Fibroblast of villous mesenchyme (primary cell): Measurements from ENCODE around the gene KCND1. TPM values are rescaled to one million over a fixed set of nuclear protein-coding genes. Genes with fewer than 3 reads are reported as not detected.
A peak's percentile ranks its signal among the peaks of the same experiment; 100 is the strongest.

Source experiments
- DNase-seq: peaks from one replicate; pipeline ENCODE4 v3.0.0-alpha.2; 2010; ENCODE audit warnings: low read depth
- H3K4me3 ChIP-seq: 2 replicates; pipeline ENCODE4 v1.5.1; 2011; ENCODE audit warnings: low read depth, mild to moderate bottlenecking, low read length
- total RNA-seq: library from RNA; depleted of rRNA; stranded (reverse); fragments of >200 nt; gene quantifications from 2 replicates; pipeline ENCODE4 v1.2.3, GENCODE V29; 2012
- TF ChIP-seq, protein P1 (sequence below): IDR thresholded peaks from 2 replicates; pipeline ENCODE4 v1.5.1; 2012; ENCODE audit warnings: low read depth, mild to moderate bottlenecking, low read length; ENCODE audit not compliant: insufficient read depth

Gene KCND1
- total RNA-seq, 1 donor, result 2.6 TPM

DNA sequence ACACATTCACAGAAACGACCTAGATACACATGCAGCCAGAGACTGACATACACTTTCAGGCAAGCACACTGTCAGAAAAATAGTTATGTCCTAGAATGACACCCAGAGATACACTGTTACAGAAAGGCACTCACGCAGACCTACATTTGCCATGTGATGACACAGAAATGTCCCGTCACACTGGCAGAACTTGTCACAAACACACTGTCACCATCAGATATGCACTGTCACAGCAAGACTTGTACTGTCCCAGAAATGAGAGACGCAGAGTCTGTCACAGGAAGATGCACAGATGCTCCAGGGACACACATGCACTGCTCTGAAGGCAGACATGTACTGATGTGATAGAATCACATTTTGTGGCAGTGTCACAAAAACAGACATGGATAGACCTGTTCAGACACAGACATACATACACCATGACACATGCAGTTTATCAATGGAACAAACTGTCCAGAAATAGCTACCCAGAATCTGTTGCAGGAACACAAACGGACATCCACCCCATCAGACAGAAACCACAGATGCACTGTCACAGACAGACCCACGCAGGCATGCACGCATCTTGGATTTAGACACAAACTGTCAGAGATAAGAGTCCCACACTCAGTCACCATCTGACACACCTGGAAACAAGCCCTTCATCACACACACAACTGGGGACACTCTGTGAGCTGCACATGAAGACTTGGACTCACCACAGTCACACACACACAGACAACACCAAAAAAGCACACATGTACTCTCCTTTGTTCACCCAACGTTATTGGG is 51.5 kb downstream of the KCND1 start:
- TF ChIP-seq, protein P1, sequence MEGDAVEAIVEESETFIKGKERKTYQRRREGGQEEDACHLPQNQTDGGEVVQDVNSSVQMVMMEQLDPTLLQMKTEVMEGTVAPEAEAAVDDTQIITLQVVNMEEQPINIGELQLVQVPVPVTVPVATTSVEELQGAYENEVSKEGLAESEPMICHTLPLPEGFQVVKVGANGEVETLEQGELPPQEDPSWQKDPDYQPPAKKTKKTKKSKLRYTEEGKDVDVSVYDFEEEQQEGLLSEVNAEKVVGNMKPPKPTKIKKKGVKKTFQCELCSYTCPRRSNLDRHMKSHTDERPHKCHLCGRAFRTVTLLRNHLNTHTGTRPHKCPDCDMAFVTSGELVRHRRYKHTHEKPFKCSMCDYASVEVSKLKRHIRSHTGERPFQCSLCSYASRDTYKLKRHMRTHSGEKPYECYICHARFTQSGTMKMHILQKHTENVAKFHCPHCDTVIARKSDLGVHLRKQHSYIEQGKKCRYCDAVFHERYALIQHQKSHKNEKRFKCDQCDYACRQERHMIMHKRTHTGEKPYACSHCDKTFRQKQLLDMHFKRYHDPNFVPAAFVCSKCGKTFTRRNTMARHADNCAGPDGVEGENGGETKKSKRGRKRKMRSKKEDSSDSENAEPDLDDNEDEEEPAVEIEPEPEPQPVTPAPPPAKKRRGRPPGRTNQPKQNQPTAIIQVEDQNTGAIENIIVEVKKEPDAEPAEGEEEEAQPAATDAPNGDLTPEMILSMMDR, result no peak
- no peak overlapping the region for H3K4me3 ChIP-seq
- no peak for DNase-seq

DNA sequence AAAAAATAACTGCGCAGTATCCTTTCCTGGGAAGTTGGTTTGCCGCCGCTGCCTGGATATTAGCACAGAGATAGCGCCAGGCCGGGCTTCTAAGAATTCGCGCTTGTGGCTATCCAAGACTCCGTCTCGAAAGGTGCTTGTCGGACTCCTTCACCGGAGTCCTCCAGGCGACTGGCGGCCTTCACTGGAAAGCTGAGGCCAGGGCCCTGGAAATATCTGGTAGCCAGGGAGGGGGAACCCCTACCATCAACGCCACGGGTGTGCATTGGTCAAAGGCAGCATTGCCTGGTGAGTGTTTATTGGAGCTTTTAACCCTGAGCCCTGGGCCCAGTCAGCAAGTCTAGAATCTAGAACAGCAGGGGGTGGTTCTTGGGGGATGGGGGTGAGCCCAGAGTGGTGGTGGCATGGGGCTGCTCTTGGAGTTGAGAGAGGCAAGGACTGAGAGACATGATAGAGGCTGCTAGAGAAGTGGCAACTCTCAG is 52.2 kb downstream of the KCND1 start:
- peak overlapping the region; percentile 67 for H3K4me3 ChIP-seq
- TF ChIP-seq, protein P1, result no peak
- DNase-seq, result no peak

DNA sequence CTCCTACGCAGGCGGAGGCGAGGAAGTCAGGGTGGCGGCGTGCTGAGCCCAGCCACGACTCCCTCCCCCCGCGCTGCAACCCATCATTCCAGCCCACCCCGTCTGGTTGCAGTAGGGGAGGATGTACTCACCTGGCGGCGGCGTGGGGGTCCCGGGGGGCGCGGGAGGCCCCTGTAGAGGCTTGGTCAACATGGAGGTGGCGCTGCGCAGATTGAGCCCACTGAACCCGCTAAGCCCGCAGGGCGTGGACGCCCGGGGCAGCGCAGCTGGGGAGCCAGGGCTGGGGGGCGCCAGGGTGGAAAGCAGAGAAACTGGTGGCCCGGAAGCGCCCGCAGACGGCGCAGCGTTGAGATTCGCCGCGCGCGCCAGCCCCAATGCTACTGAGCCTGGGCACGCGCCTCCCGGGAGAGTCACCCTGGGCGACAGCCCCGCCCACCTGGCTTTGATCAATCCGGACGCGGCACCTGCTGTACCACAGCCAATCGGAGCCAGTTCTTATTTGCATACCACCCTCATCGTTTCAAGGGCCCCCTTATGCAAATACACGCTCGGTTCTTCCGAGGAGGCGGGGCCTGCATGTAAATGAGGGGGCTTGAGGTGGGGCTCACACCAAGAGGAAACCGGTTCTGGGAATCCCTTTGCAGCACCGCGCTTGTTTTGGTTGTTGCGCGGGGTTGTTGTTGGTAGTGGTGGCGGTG is 52.9 kb downstream of the KCND1 start, which contains the start of gene PIM2:
PIM2 (minus strand) TSS at position 382 of the 698 bp plus-strand sequence; CDS start at position 192, 190 bp downstream.
- peak; percentile 90 for DNase-seq
- H3K4me3 ChIP-seq, result peak within 1 kb of the TSS; percentile 67
- TF ChIP-seq, protein P1, result no peak

DNA sequence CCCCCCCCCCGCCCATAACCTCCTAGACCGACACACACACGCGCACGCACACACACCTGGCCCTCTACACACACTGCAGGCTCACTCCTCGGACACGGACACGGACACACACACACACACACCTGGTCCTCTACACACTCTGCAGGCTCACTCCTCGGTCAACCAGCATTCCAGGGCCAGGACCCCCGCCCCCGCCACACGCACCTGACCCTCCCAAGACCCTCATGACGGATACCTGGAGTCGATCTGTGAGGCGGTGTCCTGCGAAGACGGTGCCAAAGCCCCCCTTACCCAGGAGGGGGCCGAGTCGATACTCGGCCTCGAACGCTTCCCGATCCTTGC is 53.4 kb downstream of the KCND1 start:
- TF ChIP-seq, protein P1, result no peak
- no peak for DNase-seq
- H3K4me3 ChIP-seq, result peak overlapping the region; percentile 67

DNA sequence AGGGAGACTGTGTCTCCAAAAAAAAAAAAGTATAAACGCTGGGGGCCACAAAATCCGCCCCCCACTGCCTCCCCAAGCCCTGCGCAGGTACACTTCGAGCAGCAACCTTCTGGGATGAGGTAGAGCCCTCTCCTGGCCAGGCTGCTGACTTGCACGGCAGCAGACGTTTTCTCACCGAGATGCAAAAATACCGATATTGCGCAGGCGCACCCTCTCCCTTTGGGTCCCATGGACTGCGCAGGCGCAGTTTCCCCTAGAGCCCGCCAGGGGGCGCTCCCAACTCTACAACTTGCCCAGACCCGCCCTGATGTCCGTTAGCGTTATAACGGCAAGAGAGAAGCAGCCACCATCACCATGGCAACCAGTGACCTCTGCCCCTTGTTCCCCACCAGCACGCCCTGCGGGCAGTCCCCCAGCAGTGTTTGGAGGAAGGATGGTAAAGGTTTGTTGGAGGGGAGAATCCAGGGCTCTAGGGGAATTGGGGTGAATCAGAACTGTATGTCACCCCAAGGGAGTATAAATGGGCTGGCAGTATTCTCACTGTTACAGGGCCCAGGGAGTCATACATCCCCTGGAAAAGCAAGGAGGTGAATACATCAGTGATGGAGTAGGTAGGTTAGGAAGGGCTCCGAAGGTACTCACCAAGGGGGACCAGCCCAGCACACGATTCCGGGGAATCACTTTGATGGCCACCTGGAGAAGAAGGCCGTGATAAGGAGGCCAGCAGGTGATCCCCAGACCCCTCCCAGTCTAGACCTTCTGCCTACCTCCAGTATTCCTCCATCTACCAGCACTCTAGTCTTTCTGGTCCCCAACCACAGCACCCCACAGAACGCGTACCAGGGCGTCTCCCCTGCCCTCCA is 54.3 kb downstream of the KCND1 start:
- TF ChIP-seq, protein P1, result peak; percentile 88
- H3K4me3 ChIP-seq, result peak overlapping the region; percentile 67
- peak; percentile 89 for DNase-seq
